Nephron (organoid): ENCODE data around the gene FGGY.

ENCODE experiments used
- H3K27ac Mint-ChIP-seq, 3 experiments: 2 replicates each; pipeline ENCODE4 v1.8.0; 2020; ENCODE audit warnings: mixed read lengths in 3 of 3, mild to moderate bottlenecking in 2 of 3, moderate library complexity in 1 of 3
- H3K27me3 Mint-ChIP-seq: 2 replicates; pipeline ENCODE4 v1.8.0; 2021; ENCODE audit warnings: low read depth, mild to moderate bottlenecking, moderate library complexity, mixed read lengths
- H3K36me3 Mint-ChIP-seq: 2 replicates; pipeline ENCODE4 v1.8.0; 2020; ENCODE audit warnings: low read depth, mixed read lengths
- H3K4me1 Mint-ChIP-seq: 2 replicates; pipeline ENCODE4 v1.8.0; 2020; ENCODE audit warnings: mixed read lengths
- H3K4me3 Mint-ChIP-seq, 3 experiments: 2 replicates each; pipeline ENCODE4 v1.8.0; 2020; ENCODE audit warnings: mild to moderate bottlenecking in 3 of 3, mixed read lengths in 3 of 3, moderate library complexity in 2 of 3
- H3K9me3 Mint-ChIP-seq: 2 replicates; pipeline ENCODE4 v1.8.0; 2020; ENCODE audit warnings: mixed read lengths
- TF ChIP-seq, protein P1 (sequence below), 3 experiments: fragments of 200-600 bp; sonication (generic); IDR thresholded peaks; one replicate each; pipeline ENCODE4 v1.5.0; 2021; ENCODE audit warnings: antibody characterized with exemption in 3 of 3; ENCODE audit not compliant: unreplicated experiment in 3 of 3

FGGY gene

DNA sequence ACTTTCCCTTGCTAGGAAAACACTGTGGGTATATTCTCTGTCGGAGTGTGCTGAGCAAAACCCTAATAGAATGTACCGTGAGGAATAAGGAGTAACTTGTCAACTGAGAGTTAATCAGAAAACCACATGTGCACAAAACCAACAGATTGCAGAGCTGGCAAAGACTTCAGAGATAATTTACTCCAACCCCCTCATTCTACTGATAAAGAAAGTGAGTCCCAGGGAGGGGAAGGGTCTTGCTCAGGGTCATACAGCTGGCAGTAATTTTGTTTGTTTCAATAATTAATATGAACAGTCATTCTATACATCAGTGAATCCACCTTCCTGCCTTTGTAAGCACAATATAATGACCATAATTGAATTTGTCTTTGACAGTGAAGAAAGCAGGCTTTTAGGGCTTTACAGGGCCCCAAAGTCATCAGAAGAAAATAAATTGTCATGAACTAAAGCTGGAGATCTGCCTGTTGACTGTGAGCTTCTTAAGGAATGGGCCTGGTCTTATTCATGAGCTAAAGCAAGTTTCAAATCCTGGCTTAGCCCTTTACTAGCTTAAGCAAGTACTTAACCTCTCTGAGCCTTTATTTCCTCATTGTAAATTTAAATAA is 450.6 kb downstream of the FGGY start:
- Mint-ChIP-seq H3K4me1 (peaks cover 32% of the 10 kb centered on the region), H3K27ac (peak overlapping the region; percentile 38 to 68 (median 51)), H3K36me3 (no peaks in the 10 kb centered on the region), H3K4me3 (no peak overlapping the region), H3K27me3 (no peaks in the 10 kb centered on the region), H3K9me3 (no peaks in the 10 kb centered on the region)
- TF ChIP-seq, protein P1, sequence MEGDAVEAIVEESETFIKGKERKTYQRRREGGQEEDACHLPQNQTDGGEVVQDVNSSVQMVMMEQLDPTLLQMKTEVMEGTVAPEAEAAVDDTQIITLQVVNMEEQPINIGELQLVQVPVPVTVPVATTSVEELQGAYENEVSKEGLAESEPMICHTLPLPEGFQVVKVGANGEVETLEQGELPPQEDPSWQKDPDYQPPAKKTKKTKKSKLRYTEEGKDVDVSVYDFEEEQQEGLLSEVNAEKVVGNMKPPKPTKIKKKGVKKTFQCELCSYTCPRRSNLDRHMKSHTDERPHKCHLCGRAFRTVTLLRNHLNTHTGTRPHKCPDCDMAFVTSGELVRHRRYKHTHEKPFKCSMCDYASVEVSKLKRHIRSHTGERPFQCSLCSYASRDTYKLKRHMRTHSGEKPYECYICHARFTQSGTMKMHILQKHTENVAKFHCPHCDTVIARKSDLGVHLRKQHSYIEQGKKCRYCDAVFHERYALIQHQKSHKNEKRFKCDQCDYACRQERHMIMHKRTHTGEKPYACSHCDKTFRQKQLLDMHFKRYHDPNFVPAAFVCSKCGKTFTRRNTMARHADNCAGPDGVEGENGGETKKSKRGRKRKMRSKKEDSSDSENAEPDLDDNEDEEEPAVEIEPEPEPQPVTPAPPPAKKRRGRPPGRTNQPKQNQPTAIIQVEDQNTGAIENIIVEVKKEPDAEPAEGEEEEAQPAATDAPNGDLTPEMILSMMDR (IDR thresholded peaks at IDR 0.05; ENCODE audit: unreplicated experiment in 3 of 3) = no peak

DNA sequence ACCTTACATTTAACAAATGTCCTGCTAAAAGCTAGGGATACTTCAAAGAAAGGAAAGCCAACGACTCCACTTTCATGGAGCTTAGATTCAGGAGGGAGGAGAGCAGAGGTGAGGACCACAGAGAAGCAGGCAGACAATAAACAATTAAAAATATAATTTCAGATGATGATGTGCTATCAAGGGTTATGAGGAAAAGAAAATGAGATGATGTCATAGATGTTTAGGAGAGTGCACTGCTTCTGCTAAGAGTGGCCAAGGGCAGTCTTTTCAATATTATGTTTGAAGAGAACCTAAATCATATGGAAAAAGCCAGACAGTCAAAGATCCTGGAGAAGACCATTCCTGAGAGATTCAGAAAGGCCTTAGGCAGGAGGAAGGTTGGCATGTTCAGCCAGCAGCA is 451.2 kb downstream of the FGGY start:
- H3K27me3 Mint-ChIP-seq = no peaks in the 10 kb centered on the region
- peak overlapping the region; percentile 38 to 68 (median 51) for H3K27ac Mint-ChIP-seq
- H3K9me3 Mint-ChIP-seq = no peaks in the 10 kb centered on the region
- TF ChIP-seq, protein P1 (IDR thresholded peaks at IDR 0.05; ENCODE audit: unreplicated experiment in 3 of 3) = no peak
- peaks cover 35% of the 10 kb centered on the region for H3K4me1 Mint-ChIP-seq
- no peak overlapping the region for H3K4me3 Mint-ChIP-seq
- H3K36me3 Mint-ChIP-seq = no peaks in the 10 kb centered on the region

DNA sequence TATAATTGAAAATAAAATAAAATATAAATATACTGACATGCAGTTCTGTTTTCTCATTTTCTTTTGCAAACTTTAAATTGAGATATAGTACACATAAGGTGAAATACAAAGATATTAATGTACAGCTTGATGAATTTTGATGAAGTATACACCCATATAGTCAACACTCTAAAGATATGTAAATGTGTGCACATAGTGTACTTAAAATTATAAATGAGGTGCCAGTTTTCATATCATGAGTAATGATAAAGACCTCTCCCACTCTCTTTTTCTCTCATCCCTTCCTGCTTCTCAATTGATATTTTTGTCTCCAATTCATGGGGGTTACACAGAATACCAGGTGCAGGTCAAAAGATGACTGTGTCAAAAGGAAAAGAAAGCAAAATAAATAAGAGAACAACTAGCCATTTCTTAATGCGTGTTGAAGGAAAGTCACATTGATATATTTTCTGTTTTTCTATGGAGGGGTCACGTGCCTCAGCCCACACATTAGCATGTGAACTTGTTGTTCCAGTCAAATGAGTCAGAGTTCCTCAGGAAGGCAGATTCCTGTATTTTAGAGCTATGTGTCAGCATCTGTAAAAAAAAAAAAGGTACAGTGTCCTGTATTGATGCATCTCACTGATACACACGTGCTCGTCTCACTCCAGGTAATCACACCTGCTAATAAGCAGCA is 453.6 kb downstream of the FGGY start:
- Mint-ChIP-seq H3K36me3 (no peaks in the 10 kb centered on the region), H3K27me3 (no peaks in the 10 kb centered on the region), H3K4me3 (no peak overlapping the region), H3K4me1 (peaks cover 45% of the 10 kb centered on the region), H3K9me3 (no peaks in the 10 kb centered on the region), H3K27ac (peak overlapping the region in 2 of 3 experiments; percentile 3 to 28)
- TF ChIP-seq, protein P1 (IDR thresholded peaks at IDR 0.05; ENCODE audit: unreplicated experiment in 3 of 3) = no peak

DNA sequence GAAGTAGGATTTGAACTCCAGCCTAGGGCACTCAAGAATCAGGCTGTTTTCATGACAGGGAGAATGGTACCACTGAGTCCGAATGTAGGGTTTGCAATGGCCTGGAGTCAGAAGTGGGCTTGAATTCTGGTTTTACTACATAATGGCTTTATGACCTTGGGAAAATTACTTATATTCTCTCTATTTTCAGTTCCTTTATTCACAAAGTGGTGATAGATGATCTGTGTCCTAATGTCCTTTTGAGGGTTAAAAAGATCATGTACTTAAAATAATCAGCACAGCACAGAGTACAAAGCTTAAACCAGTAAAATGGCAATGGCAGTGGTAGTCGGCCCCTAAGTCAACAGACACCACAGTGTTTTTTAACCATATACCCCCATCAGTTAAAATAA is 454.1 kb downstream of the FGGY start:
- Mint-ChIP-seq H3K27me3 (peaks cover 4% of the 10 kb centered on the region), H3K4me1 (peaks cover 50% of the 10 kb centered on the region), H3K27ac (peak overlapping the region in 1 of 3 experiments; percentile 28), H3K36me3 (no peaks in the 10 kb centered on the region), H3K9me3 (no peaks in the 10 kb centered on the region), H3K4me3 (no peak overlapping the region)
- TF ChIP-seq, protein P1 (IDR thresholded peaks at IDR 0.05; ENCODE audit: unreplicated experiment in 3 of 3) = no peak

DNA sequence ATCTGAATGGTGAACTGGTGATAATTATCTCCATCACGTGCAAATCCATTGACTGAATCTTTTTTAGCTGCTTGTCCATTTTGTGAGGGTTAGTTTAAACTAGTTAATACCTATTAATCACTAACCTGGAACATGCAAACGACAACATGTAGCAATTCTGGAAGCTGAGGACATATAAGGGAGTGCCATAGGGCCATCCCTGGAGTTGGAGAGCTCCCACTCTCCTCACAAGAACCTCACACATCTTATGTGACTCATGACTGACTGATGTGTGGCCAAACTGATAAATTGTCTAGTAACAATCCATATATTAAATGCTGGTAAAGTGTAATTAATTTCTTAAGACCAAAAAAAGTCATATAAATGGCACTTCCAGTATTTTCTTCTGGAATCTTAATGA is 454.9 kb downstream of the FGGY start:
- no peaks in the 10 kb centered on the region for H3K36me3 Mint-ChIP-seq
- H3K27me3 Mint-ChIP-seq = peaks cover 4% of the 10 kb centered on the region

More for the DNA sequence above, 454.9 kb downstream of the FGGY start:
- no peaks in the 10 kb centered on the region for H3K9me3 Mint-ChIP-seq
- no peak overlapping the region for H3K4me3 Mint-ChIP-seq
- TF ChIP-seq, protein P1 (IDR thresholded peaks at IDR 0.05; ENCODE audit: unreplicated experiment in 3 of 3) = no peak
- no peak overlapping the region for H3K27ac Mint-ChIP-seq
- peaks cover 57% of the 10 kb centered on the region for H3K4me1 Mint-ChIP-seq
